NK-92 (cell line): Measurements from ENCODE around the gene GADL1.

Source experiments
- DNase-seq: peaks from one replicate; lab custom pipeline; 2025; ENCODE audit not compliant: unreplicated experiment; lab: John Stamatoyannopoulos, UW

GADL1 gene

GRCh38 chr3:30894521-30895251 is at the start of gene GADL1:
Gene GADL1 (minus strand): TSS chr3:30894661. CDS start chr3:30894614, 47 bp downstream.
- no peak for DNase-seq

GRCh38 chr3:30944124-30944523 is 49.7 kb upstream of the GADL1 start:
- DNase-seq: no peak

- no peak for DNase-seq
Measured at GRCh38 chr3:30943206-30943605, 48.7 kb upstream of the GADL1 start.

GRCh38 chr3:30941342-30941741 is 46.9 kb upstream of the GADL1 start:
- no peak for DNase-seq

- DNase-seq: no peak
Measured at GRCh38 chr3:30940740-30941139, 46.3 kb upstream of the GADL1 start.

GRCh38 chr3:30934208-30934550 is 39.7 kb upstream of the GADL1 start:
- no peak for DNase-seq

- no peak for DNase-seq
Measured at GRCh38 chr3:30933478-30934207, 39.2 kb upstream of the GADL1 start.

GRCh38 chr3:30932513-30933098 is 38.1 kb upstream of the GADL1 start:
- no peak for DNase-seq

- no peak for DNase-seq
Measured at GRCh38 chr3:30924763-30925162, 30.3 kb upstream of the GADL1 start.

GRCh38 chr3:30919564-30919963 is 25.1 kb upstream of the GADL1 start:
- DNase-seq: no peak

GRCh38 chr3:30918761-30919160 is 24.3 kb upstream of the GADL1 start:
- DNase-seq: no peak

GRCh38 chr3:30915782-30916181 is 21.3 kb upstream of the GADL1 start:
- no peak for DNase-seq

GRCh38 chr3:30914696-30915095 is 20.2 kb upstream of the GADL1 start:
- no peak for DNase-seq

- DNase-seq: no peak
Measured at GRCh38 chr3:30913176-30913575, 18.7 kb upstream of the GADL1 start.

- DNase-seq: no peak
Measured at GRCh38 chr3:30912301-30912700, 17.8 kb upstream of the GADL1 start.

- DNase-seq: no peak
Measured at GRCh38 chr3:30908456-30909037, 14.1 kb upstream of the GADL1 start.

GRCh38 chr3:30904996-30905395 is 10.5 kb upstream of the GADL1 start:
- DNase-seq: no peak

GRCh38 chr3:30895329-30895728 is 868 bp upstream of the GADL1 start:
- DNase-seq: no peak

- no peak for DNase-seq
Measured at GRCh38 chr3:30893678-30894325, 659 bp downstream of the GADL1 start.

- no peak for DNase-seq
Measured at GRCh38 chr3:30890907-30891306, 3.6 kb downstream of the GADL1 start.

GRCh38 chr3:30886888-30887287 is 7.6 kb downstream of the GADL1 start:
- no peak for DNase-seq
